IMR-90 (cell line): ENCODE measurements around the gene LY9. TPM values are rescaled to one million over a fixed set of nuclear protein-coding genes. Genes with fewer than 3 reads are reported as not detected.

Experiments used
- ATAC-seq: fragments of 200-7000 bp; cut with Tn5 transposase; 2 replicates; pipeline ENCODE4 v1.9.1; 2020; ENCODE audit warnings: low read depth, mild to moderate bottlenecking, moderate library complexity
- BruUV-seq: library from RNA; stranded (reverse); fragments of 400-500 nt; replicated peaks from 2 replicates; lab custom pipeline; 2021; lab: Mats Ljungman, UMichigan
- CTCF ChIA-PET: fragments of 300-600 bp; formaldehyde crosslinking; extraction: SDS; loops from one replicate; lab custom pipeline; 2021; ENCODE audit warnings: antibody characterized with exemption; lab: Yijun Ruan, JAX
- POLR2A ChIA-PET: fragments of 300-600 bp; sonication (Branson Sonifier 250); formaldehyde crosslinking; loops from one replicate; lab custom pipeline; 2022; ENCODE audit warnings: antibody characterized with exemption; ENCODE audit not compliant: unreplicated experiment; lab: Charles Lee
- DNase-seq: peaks from one replicate; pipeline ENCODE4 v3.0.0; 2013
- H2AFZ ChIP-seq: replicated peaks from 2 replicates; pipeline ENCODE3; 2013; ENCODE audit warnings: low read length, mild to moderate bottlenecking; ENCODE audit not compliant: poor library complexity
- H2AK5ac ChIP-seq: 2 replicates; pipeline ENCODE4 v1.6.1; 2013; ENCODE audit warnings: low read depth, low read length, inconsistent platforms
- H2AK9ac ChIP-seq: replicated peaks from 2 replicates; pipeline ENCODE3; 2013; ENCODE audit warnings: mild to moderate bottlenecking, low read depth, low read length, moderate library complexity; ENCODE audit not compliant: poor library complexity
- H2BK120ac ChIP-seq: 2 replicates; pipeline ENCODE4 v1.6.1; 2013; ENCODE audit warnings: low read depth, low read length, inconsistent platforms
- H2BK15ac ChIP-seq: 3 replicates; pipeline ENCODE4 v1.6.1; 2013; ENCODE audit warnings: low read depth, low read length, inconsistent platforms
- H2BK20ac ChIP-seq: 2 replicates; pipeline ENCODE4 v1.6.1; 2013; ENCODE audit warnings: low read depth, mild to moderate bottlenecking, inconsistent platforms, low read length, moderate library complexity
- H2BK5ac ChIP-seq: 2 replicates; pipeline ENCODE4 v1.6.1; 2013; ENCODE audit warnings: mild to moderate bottlenecking, low read depth, low read length, inconsistent platforms; ENCODE audit not compliant: poor library complexity, severe bottlenecking
- H3K14ac ChIP-seq: replicated peaks from 2 replicates; pipeline ENCODE4 v1.6.1; 2013; ENCODE audit warnings: low read depth, low read length, inconsistent platforms
- H3K18ac ChIP-seq: 2 replicates; pipeline ENCODE4 v1.6.1; 2013; ENCODE audit warnings: low read depth, low read length, control low read depth
- H3K23ac ChIP-seq: 2 replicates; pipeline ENCODE4 v1.6.1; 2013; ENCODE audit warnings: low read depth, low read length, inconsistent platforms
- H3K27ac ChIP-seq: 2 replicates; pipeline ENCODE4 v1.5.1; 2013; ENCODE audit warnings: mild to moderate bottlenecking, control low read depth, low read length; ENCODE audit not compliant: insufficient read depth
- H3K27me3 ChIP-seq: 2 replicates; pipeline ENCODE4 v1.6.1; 2013; ENCODE audit warnings: low read length; ENCODE audit not compliant: control insufficient read depth, insufficient read depth
- H3K36me3 ChIP-seq: 2 replicates; pipeline ENCODE4 v1.6.1; 2013; ENCODE audit warnings: low read length, mixed read lengths; ENCODE audit not compliant: control insufficient read depth, insufficient read depth
- H3K4ac ChIP-seq: 2 replicates; pipeline ENCODE4 v1.6.1; 2013; ENCODE audit warnings: low read depth, low read length, inconsistent platforms
- H3K4me1 ChIP-seq: 2 replicates; pipeline ENCODE4 v1.6.1; 2013; ENCODE audit warnings: low read length, mixed read lengths; ENCODE audit not compliant: control insufficient read depth, insufficient read depth
- H3K4me2 ChIP-seq: 2 replicates; pipeline ENCODE4 v1.6.1; 2013; ENCODE audit warnings: low read depth, mild to moderate bottlenecking, control low read depth, low read length, moderate library complexity
- H3K4me3 ChIP-seq: 2 replicates; pipeline ENCODE4 v1.5.1; 2013; ENCODE audit warnings: low read depth, mild to moderate bottlenecking, control low read depth, low read length, moderate library complexity; ENCODE audit not compliant: insufficient read depth
- H3K56ac ChIP-seq: 2 replicates; pipeline ENCODE4 v1.6.1; 2013; ENCODE audit warnings: low read length, inconsistent platforms; ENCODE audit not compliant: insufficient read depth; ENCODE audit errors: extremely low read depth
- H3K79me1 ChIP-seq, 2 experiments: 2 replicates each; pipeline ENCODE4 v1.6.1; 2013; ENCODE audit warnings: low read length in 2 of 2, inconsistent platforms in 1 of 2, low read depth in 1 of 2
- H3K9ac ChIP-seq: 2 replicates; pipeline ENCODE4 v1.6.1; 2013; ENCODE audit warnings: low read depth, low read length, control low read depth
- H3K9me1 ChIP-seq: 2 replicates; pipeline ENCODE4 v1.6.1; 2013; ENCODE audit warnings: low read length, inconsistent platforms; ENCODE audit not compliant: insufficient read depth
- H3K9me3 ChIP-seq: 2 replicates; pipeline ENCODE4 v1.6.1; 2013; ENCODE audit warnings: low read length; ENCODE audit not compliant: control insufficient read depth, insufficient read depth
- H4K20me1 ChIP-seq: 2 replicates; pipeline ENCODE4 v1.6.1; 2013; ENCODE audit warnings: low read length, inconsistent platforms; ENCODE audit not compliant: insufficient read depth
- H4K5ac ChIP-seq: 2 replicates; pipeline ENCODE4 v1.6.1; 2013; ENCODE audit warnings: mild to moderate bottlenecking, low read depth, low read length, control low read depth
- H4K8ac ChIP-seq, 2 experiments: 2 replicates each; pipeline ENCODE4 v1.6.1; 2013; ENCODE audit warnings: low read depth in 2 of 2, low read length in 2 of 2, control low read depth in 1 of 2, inconsistent platforms in 1 of 2
- H4K91ac ChIP-seq: 2 replicates; pipeline ENCODE4 v1.6.1; 2013; ENCODE audit warnings: low read depth, low read length, inconsistent platforms; ENCODE audit not compliant: insufficient read depth
- BHLHE40 ChIP-seq: fragments of 150-350 bp; IDR thresholded peaks from 2 replicates; pipeline ENCODE4 v1.6.1; 2016; ENCODE audit warnings: mild to moderate bottlenecking, low read depth, low read length
- CEBPB ChIP-seq: IDR thresholded peaks from 2 replicates; pipeline ENCODE4 v1.6.1; 2012; ENCODE audit warnings: low read depth, low read length, improper control_type of control experiment
- CHD1 ChIP-seq: IDR thresholded peaks from 2 replicates; pipeline ENCODE4 v1.6.1; 2012; ENCODE audit warnings: low read depth, low read length, improper control_type of control experiment
- MAFK ChIP-seq: IDR thresholded peaks from 2 replicates; pipeline ENCODE4 v1.6.1; 2012; ENCODE audit warnings: low read depth, low read length, improper control_type of control experiment
- MAZ ChIP-seq: IDR thresholded peaks from 2 replicates; pipeline ENCODE4 v1.6.1; 2012; ENCODE audit warnings: low read depth, mild to moderate bottlenecking, low read length, improper control_type of control experiment, moderate library complexity, borderline replicate concordance
- POLR2A ChIP-seq: IDR thresholded peaks from 2 replicates; pipeline ENCODE4 v1.6.1; 2012; ENCODE audit warnings: mild to moderate bottlenecking, low read depth, low read length
- RAD21 ChIP-seq: IDR thresholded peaks from 2 replicates; pipeline ENCODE4 v1.6.1; 2012; ENCODE audit warnings: low read length, improper control_type of control experiment
- WGBS, 2 experiments: methylation state at CpG; one replicate each; pipeline versions ENCODE4 v1.1.5 to v1.1.7; 2013; ENCODE audit warnings: missing lambda C conversion rate in 2 of 2; ENCODE audit not compliant: insufficient read length in 1 of 2; ENCODE audit errors: extremely low coverage in 2 of 2; 5-methylcytosine and 5-hydroxymethylcytosine counted together
- dilution Hi-C: fragments of 300-500 bp; cut with HindIII; formaldehyde crosslinking; loops from one replicate; pipeline ENCODE4 v1.14.3; 2018; ENCODE audit warnings: low sequenced_read_pairs; ENCODE audit not compliant: unreplicated experiment
- in situ Hi-C: fragments of 300-500 bp; cut with MboI; formaldehyde crosslinking; loops from 3 replicates; pipeline ENCODE4 v1.14.3; 2019; ENCODE audit warnings: low sequenced_read_pairs, inconsistent platforms, mixed read lengths
- intact Hi-C: fragments of 100-400 bp; cut with micrococcal nuclease; formaldehyde crosslinking; loops from 2 replicates; pipeline ENCODE4 v1.10.0; 2022
- polyA plus RNA-seq, 3 experiments: library from polyadenylated mRNA; depleted of rRNA; stranded (reverse); fragments of >200 nt; gene quantifications; 2 replicates each; pipeline ENCODE4 v1.2.3, GENCODE V29; 2012; ENCODE audit warnings: low replicate concordance in 1 of 3
- total RNA-seq: library from RNA; depleted of rRNA; stranded (reverse); fragments of >200 nt; gene quantifications from 2 replicates; pipeline ENCODE4 v1.2.3, GENCODE V29; 2012
- TF ChIP-seq, protein P1 (sequence below): fragments of 150-350 bp; IDR thresholded peaks from 2 replicates; pipeline ENCODE4 v1.6.1; 2016; ENCODE audit warnings: low read depth, mild to moderate bottlenecking, low read length, moderate library complexity, borderline replicate concordance

The LY9 gene
- total and polyA plus RNA-seq, 2 of the 4 experiments (the other 2 are of a cell fraction), result not detected

DNA sequence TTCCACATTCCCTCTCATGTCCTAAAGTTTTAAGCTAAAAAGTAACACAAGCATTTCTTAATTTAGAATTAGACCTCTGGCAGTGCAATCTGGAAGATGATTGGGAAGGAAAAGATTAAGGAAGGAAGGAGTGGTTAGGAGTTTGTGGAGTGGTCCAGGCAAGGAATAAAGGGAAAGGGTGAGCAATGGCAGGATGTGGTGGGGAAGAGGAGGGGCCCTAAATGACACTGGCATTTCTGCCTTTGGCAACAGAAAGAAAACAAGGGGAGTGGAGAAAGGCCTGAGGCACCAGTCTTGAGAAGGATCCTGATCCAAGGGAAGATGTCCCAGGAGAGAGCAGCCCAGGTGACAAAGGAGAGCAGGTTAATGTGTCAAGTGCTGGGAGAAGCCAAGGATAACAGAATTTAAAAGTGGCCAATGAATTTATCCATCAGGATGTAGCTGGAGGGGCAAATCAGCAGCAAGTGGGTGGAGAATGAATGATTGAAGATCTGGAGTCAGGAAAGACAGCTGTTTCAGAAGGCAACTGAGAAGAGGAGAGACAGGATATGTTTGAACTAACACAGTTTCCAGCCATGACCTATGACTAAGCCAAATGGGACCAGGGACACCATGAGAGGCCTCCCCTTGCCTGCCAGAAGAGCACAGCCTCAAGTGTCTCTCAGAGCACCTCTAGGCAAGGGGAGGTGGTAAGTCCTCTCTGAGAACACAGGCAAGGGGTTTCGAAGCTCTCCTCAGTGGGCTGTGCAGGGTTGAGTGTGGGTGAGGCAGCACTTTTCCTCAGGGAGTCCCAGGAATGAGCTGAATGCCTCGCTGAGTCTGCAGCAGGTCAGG, 20.9 kb upstream of the LY9 start:
- H3K14ac ChIP-seq, result no peak overlapping the region
- dilution Hi-C loops (no loop called here), intact Hi-C loops (no loop called here)

More for the DNA sequence above, 20.9 kb upstream of the LY9 start:
- ATAC-seq, result no peak
- no peak overlapping the region for H4K8ac ChIP-seq
- no peak overlapping the region for H3K9ac ChIP-seq
- H3K4me3 ChIP-seq, result no peak overlapping the region
- no peak overlapping the region for H2BK120ac ChIP-seq
- H3K9me1 ChIP-seq, result no peaks in the 10 kb centered on the region
- TF ChIP-seq CHD1, result no peak
- TF ChIP-seq MAZ, result no peak
- no peak for TF ChIP-seq POLR2A
- TF ChIP-seq, protein P1, sequence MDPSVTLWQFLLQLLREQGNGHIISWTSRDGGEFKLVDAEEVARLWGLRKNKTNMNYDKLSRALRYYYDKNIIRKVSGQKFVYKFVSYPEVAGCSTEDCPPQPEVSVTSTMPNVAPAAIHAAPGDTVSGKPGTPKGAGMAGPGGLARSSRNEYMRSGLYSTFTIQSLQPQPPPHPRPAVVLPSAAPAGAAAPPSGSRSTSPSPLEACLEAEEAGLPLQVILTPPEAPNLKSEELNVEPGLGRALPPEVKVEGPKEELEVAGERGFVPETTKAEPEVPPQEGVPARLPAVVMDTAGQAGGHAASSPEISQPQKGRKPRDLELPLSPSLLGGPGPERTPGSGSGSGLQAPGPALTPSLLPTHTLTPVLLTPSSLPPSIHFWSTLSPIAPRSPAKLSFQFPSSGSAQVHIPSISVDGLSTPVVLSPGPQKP, result no peak
- TF ChIP-seq MAFK, result no peak
- no peak for TF ChIP-seq RAD21
- no peak for TF ChIP-seq CEBPB
- no peak for TF ChIP-seq BHLHE40
- H3K27ac ChIP-seq, result no peak overlapping the region
- no peaks in the 10 kb centered on the region; the same call in 1 of the 2 replicates for H3K27me3 ChIP-seq
- no peaks in the 10 kb centered on the region for H4K20me1 ChIP-seq
- CTCF ChIA-PET, result no interaction called here
- no peak overlapping the region for H3K4ac ChIP-seq
- POLR2A ChIA-PET, result no interaction called here
- H3K56ac ChIP-seq, result no peak overlapping the region
- H2AK9ac ChIP-seq, result no peak overlapping the region
- H3K79me1 ChIP-seq, result no peaks in the 10 kb centered on the region
- WGBS, 2 experiments, result 20% methylated on average over 1 of the region's 2 CpGs; no CpG with 5 or more reads in 1 of the 2 experiments
- no peak overlapping the region for H3K23ac ChIP-seq
- no peaks in the 10 kb centered on the region for H3K36me3 ChIP-seq
- no peak overlapping the region for H3K4me2 ChIP-seq
- H2BK15ac ChIP-seq, result no peak overlapping the region
- no peak for DNase-seq
- H3K9me3 ChIP-seq, result no peaks in the 10 kb centered on the region
- no peak overlapping the region for H2AK5ac ChIP-seq
- H2AFZ ChIP-seq, result no peak overlapping the region
- H2BK20ac ChIP-seq, result no peak overlapping the region
- H4K5ac ChIP-seq, result no peak overlapping the region
- BruUV-seq, result no TSS peak
- no peaks in the 10 kb centered on the region for H3K4me1 ChIP-seq
- no peak overlapping the region for H2BK5ac ChIP-seq
- H4K91ac ChIP-seq, result no peak overlapping the region
- H3K18ac ChIP-seq, result no peak overlapping the region
- in situ Hi-C loops, result no loop called here
